MM.1S (cell line): ENCODE measurements around the gene MACROD1.

ENCODE experiments used
- DNase-seq: peaks from one replicate; pipeline ENCODE4 v3.0.0-alpha.2; 2015
- H2AFZ ChIP-seq: fragments of 300-600 bp; sonication (generic); 2 replicates; pipeline ENCODE4 v1.6.0; 2016; ENCODE audit warnings: antibody characterized with exemption, low read length
- H3F3A ChIP-seq: fragments of 300-600 bp; sonication (generic); 2 replicates; pipeline ENCODE4 v1.6.1; 2016; ENCODE audit warnings: mild to moderate bottlenecking, antibody characterized with exemption, low read length, moderate library complexity, mixed read lengths; ENCODE audit not compliant: insufficient read depth
- H3K27ac ChIP-seq: fragments of 300-600 bp; sonication (generic); 2 replicates; pipeline ENCODE4 v1.5.1; 2016; ENCODE audit warnings: mild to moderate bottlenecking, low read length
- H3K27me3 ChIP-seq: fragments of 300-600 bp; sonication (generic); replicated peaks from 2 replicates; pipeline ENCODE4 v1.6.0; 2016; ENCODE audit warnings: low read length; ENCODE audit not compliant: insufficient read depth
- H3K36me3 ChIP-seq: fragments of 300-600 bp; sonication (generic); replicated peaks from 2 replicates; pipeline ENCODE4 v1.6.1; 2016; ENCODE audit warnings: mild to moderate bottlenecking, low read length, mixed read lengths; ENCODE audit not compliant: insufficient read depth
- H3K4me1 ChIP-seq: fragments of 300-600 bp; sonication (generic); 2 replicates; pipeline ENCODE4 v1.6.1; 2016; ENCODE audit warnings: low read length, mixed read lengths
- H3K4me2 ChIP-seq: fragments of 300-600 bp; sonication (generic); 2 replicates; pipeline ENCODE4 v1.6.0; 2016; ENCODE audit warnings: low read depth, low read length
- H3K4me3 ChIP-seq: fragments of 300-600 bp; sonication (generic); 2 replicates; pipeline ENCODE4 v1.5.1; 2016; ENCODE audit warnings: low read length, mixed read lengths
- H3K79me2 ChIP-seq: fragments of 300-600 bp; sonication (generic); 2 replicates; pipeline ENCODE4 v1.6.1; 2016; ENCODE audit warnings: mixed run types, low read length, mixed read lengths
- H3K9ac ChIP-seq: fragments of 300-600 bp; sonication (generic); 2 replicates; pipeline ENCODE4 v1.6.1; 2016; ENCODE audit warnings: low read length, mixed read lengths
- H3K9me2 ChIP-seq: fragments of 300-600 bp; sonication (generic); replicated peaks from 2 replicates; pipeline ENCODE4 v1.6.1; 2016; ENCODE audit warnings: mild to moderate bottlenecking, low read length, mixed read lengths; ENCODE audit not compliant: insufficient read depth
- H3K9me3 ChIP-seq: fragments of 300-600 bp; sonication (generic); replicated peaks from 2 replicates; pipeline ENCODE4 v1.6.1; 2016; ENCODE audit warnings: mild to moderate bottlenecking, low read length, mixed read lengths; ENCODE audit not compliant: insufficient read depth
- H4K20me1 ChIP-seq: fragments of 300-600 bp; sonication (generic); 2 replicates; pipeline ENCODE4 v1.6.1; 2016; ENCODE audit warnings: mild to moderate bottlenecking, low read length, moderate library complexity, mixed read lengths; ENCODE audit not compliant: insufficient read depth
- EZH2 ChIP-seq: fragments of 300-600 bp; sonication (generic); optimal IDR thresholded peaks from 2 replicates; pipeline ENCODE3; 2017; ENCODE audit warnings: low read depth, mild to moderate bottlenecking, antibody characterized with exemption, low read length, mixed read lengths
- EZH2phosphoT487 ChIP-seq: fragments of 300-600 bp; sonication (generic); IDR thresholded peaks from 2 replicates; pipeline ENCODE4 v1.6.1; 2018; ENCODE audit warnings: antibody characterized with exemption, low read length
- TF ChIP-seq, protein P1 (sequence below): fragments of 300-600 bp; sonication (generic); IDR thresholded peaks from 2 replicates; pipeline ENCODE4 v1.5.1; 2016; ENCODE audit warnings: antibody characterized with exemption, low read length, mixed read lengths

Gene MACROD1

DNA sequence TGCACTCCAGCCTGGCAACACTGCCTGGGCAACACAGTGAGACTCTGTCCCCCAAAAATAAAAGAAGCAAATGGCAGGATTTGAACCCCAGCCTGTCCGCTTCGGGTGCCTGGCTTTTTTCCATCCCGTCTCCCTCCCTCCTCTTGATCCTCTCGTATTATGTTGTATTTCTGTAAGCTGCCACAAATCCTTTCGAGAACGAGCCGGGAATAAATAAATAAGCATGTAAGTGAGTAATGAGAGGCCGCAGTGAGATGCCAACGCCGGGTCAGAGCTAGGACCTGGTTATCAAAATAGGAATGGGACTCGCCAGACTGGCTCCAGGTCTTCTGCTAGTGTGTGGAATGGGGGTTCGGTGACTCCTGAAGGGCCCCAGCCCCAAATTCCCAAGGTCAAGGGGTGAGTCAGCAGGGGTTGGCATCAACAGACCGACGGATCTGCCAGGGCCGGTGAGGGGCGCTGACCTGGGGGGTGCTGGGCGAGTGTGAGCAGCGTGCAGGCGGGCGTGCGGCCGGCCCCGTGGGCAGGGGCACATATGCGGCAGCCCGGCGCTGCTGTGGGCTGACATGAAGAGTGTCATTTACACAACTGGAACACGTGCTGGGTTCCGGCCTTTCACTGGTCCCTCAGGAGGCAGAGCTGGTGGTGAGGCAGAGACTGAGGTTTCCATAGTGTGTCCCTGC is 82.4 kb downstream of the MACROD1 start:
- no peaks in the 10 kb centered on the region for H3K27me3 ChIP-seq
- no peak for DNase-seq
- H3K9ac ChIP-seq = no peak overlapping the region
- H3K9me3 ChIP-seq = no peaks in the 10 kb centered on the region
- no peak overlapping the region for H3K4me3 ChIP-seq
- no peaks in the 10 kb centered on the region for H3F3A ChIP-seq
- no peaks in the 10 kb centered on the region for H3K79me2 ChIP-seq
- no peaks in the 10 kb centered on the region for H3K4me1 ChIP-seq
- no peaks in the 10 kb centered on the region for H4K20me1 ChIP-seq
- no peaks in the 10 kb centered on the region for H3K9me2 ChIP-seq
- no peak overlapping the region for H2AFZ ChIP-seq
- no peaks in the 10 kb centered on the region for H3K36me3 ChIP-seq
- H3K27ac ChIP-seq = no peak overlapping the region
- no peak overlapping the region for H3K4me2 ChIP-seq
- TF ChIP-seq, protein P1, sequence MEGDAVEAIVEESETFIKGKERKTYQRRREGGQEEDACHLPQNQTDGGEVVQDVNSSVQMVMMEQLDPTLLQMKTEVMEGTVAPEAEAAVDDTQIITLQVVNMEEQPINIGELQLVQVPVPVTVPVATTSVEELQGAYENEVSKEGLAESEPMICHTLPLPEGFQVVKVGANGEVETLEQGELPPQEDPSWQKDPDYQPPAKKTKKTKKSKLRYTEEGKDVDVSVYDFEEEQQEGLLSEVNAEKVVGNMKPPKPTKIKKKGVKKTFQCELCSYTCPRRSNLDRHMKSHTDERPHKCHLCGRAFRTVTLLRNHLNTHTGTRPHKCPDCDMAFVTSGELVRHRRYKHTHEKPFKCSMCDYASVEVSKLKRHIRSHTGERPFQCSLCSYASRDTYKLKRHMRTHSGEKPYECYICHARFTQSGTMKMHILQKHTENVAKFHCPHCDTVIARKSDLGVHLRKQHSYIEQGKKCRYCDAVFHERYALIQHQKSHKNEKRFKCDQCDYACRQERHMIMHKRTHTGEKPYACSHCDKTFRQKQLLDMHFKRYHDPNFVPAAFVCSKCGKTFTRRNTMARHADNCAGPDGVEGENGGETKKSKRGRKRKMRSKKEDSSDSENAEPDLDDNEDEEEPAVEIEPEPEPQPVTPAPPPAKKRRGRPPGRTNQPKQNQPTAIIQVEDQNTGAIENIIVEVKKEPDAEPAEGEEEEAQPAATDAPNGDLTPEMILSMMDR = no peak
- TF ChIP-seq EZH2 (no peak), EZH2phosphoT487 (no peak)

DNA sequence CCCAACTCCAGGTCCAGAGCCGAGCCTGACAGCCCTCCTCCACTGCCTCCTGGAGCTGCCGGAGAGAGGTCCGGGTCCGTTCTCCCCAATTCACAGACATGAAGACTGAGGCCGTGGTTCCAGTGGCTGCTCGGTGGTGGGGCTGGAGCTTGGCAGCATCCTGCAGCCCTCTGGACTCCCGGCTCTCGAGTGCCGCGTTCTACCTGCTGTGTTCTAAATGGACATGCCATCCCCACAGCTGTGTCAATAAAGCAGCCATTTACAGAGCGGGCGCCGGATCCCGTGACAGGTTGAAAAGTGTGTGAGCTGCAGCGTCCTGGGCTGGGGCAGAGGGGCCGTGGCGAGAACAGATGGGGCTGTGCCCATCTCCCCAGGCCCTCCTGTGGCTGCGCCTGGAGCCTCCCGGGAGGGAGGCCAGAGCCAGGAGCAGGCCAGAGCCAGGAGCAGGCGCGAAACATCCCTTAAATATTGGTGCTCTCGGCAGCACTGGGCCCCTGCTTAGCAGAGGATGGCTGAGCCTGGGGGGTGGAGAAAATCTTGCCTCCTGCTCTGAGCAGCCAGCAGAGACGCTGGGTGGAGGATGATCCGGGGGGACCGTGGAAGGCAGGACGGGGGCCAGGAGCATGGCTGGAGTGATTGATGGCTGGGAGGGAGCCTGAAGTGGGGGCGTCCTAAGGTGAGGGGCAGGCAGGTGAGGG is 84.0 kb downstream of the MACROD1 start:
- H3K4me1 ChIP-seq = no peaks in the 10 kb centered on the region
- H3K4me2 ChIP-seq = no peak overlapping the region
- H3K9ac ChIP-seq = no peak overlapping the region
- TF ChIP-seq EZH2phosphoT487 = no peak
- TF ChIP-seq, protein P1 = no peak
- TF ChIP-seq EZH2 = no peak
- H3K36me3 ChIP-seq = no peaks in the 10 kb centered on the region
- no peaks in the 10 kb centered on the region for H3K79me2 ChIP-seq
- no peaks in the 10 kb centered on the region for H3K27me3 ChIP-seq
- H3K27ac ChIP-seq = no peak overlapping the region
- no peak overlapping the region for H3K4me3 ChIP-seq
- H3F3A ChIP-seq = no peaks in the 10 kb centered on the region
- H3K9me2 ChIP-seq = no peaks in the 10 kb centered on the region
- no peak overlapping the region for H2AFZ ChIP-seq
- DNase-seq = no peak
- no peaks in the 10 kb centered on the region for H4K20me1 ChIP-seq
- H3K9me3 ChIP-seq = no peaks in the 10 kb centered on the region

DNA sequence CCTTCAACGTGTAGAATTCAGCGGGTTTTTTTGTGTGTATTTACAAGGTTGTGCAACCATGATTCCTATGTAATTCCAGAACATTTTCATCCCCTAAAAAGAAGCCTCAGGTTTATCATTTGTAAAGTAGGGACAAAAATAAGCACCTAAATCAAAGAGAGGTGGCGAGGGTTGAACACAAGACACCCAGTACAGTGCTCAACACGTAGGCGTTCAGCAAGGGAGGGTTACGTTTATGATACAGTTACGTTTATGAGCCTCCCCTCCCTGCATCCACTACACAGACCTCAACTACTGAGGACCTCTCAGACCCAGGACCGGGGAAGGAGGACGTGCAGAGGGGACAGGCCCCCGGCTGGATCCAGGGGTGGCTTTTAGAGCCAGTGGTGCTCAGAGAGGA is 85.5 kb downstream of the MACROD1 start:
- Histone ChIP-seq H3K4me3 (no peak overlapping the region), H3K9ac (no peak overlapping the region), H4K20me1 (no peaks in the 10 kb centered on the region), H3K4me2 (no peak overlapping the region), H3K79me2 (no peaks in the 10 kb centered on the region), H2AFZ (no peak overlapping the region), H3F3A (no peaks in the 10 kb centered on the region), H3K27me3 (no peaks in the 10 kb centered on the region), H3K27ac (no peak overlapping the region), H3K4me1 (no peaks in the 10 kb centered on the region), H3K9me2 (no peaks in the 10 kb centered on the region), H3K36me3 (no peaks in the 10 kb centered on the region), H3K9me3 (no peaks in the 10 kb centered on the region)
- TF ChIP-seq, protein P1 = no peak
- TF ChIP-seq EZH2phosphoT487 (no peak), EZH2 (no peak)
- no peak for DNase-seq
